Stimulated activated CD4-positive, alpha-beta T cell treated with anti-CD3 and anti-CD28 coated beads, Interleukin-1b, Interleukin-23, amount 100 ng/mL, for 24 hours (primary cell): ENCODE measurements around the gene IKBKE.
"Not testable (repeated sequence)": the region's sequence is repeated elsewhere in the genome, so short reads cannot be mapped to it uniquely, and the experiment has no call there.

Experiments
- DNase-seq, 4 experiments: peaks; one replicate each; pipeline ENCODE4 v3.0.0-alpha.2; 2020; ENCODE audit warnings: low read depth in 4 of 4, low spot score in 1 of 4

The IKBKE gene

GRCh38 chr1:206472454-206472853 lies 2.2 kb downstream of the IKBKE start:
- no peak for DNase-seq

DNA sequence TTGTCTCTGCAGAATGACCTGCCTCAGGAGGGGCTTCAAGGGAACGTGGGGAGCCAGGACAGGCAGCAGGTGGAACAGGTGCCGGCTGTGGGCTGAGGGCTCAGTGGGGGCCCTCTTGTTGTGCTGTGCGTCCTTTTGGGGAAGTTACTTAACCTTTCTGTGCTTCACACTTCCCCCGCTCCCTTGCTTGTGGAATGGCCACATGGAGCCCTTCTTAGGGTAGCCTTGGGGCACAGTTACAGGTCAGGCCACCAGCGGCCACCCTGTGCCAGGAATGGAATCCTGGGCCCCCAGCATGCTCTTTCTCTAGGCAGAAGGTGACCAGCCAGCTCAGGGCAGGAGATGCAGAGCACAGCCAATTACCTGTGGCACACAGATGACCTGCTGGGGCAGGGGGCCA lies 2.6 kb downstream of the IKBKE start:
- DNase-seq, result no peak

- DNase-seq, result no peak
These were observed 5.8 kb downstream of the IKBKE start for GRCh38 chr1:206476058-206476457.

- no peak for DNase-seq
These were observed 6.3 kb downstream of the IKBKE start for GRCh38 chr1:206476591-206476990.

DNA sequence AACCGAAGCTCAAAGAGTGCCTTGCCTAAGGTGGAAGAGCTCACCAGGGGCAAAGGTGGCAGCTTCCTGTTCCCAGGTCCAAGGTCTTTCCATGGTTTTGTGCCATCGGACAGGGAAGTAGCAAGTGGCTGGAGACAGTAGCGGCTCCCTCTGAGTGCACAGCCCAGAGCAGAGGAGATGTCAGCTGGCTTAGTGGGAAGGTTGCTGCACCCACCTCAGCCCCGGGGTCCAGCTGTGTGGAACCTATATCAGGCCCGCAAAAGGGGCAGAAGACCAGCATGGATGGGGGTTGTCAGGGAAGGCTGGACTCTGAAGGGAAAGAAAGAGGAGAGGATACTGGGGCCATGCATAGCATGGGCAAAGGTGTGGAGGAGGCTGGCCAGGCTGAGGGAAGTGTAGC lies 6.8 kb downstream of the IKBKE start:
- DNase-seq, result no peak

GRCh38 chr1:206477581-206478380 lies 7.5 kb downstream of the IKBKE start:
- no peak for DNase-seq

- DNase-seq, result no peak
These were observed 8.5 kb downstream of the IKBKE start for GRCh38 chr1:206478746-206479145.

DNA sequence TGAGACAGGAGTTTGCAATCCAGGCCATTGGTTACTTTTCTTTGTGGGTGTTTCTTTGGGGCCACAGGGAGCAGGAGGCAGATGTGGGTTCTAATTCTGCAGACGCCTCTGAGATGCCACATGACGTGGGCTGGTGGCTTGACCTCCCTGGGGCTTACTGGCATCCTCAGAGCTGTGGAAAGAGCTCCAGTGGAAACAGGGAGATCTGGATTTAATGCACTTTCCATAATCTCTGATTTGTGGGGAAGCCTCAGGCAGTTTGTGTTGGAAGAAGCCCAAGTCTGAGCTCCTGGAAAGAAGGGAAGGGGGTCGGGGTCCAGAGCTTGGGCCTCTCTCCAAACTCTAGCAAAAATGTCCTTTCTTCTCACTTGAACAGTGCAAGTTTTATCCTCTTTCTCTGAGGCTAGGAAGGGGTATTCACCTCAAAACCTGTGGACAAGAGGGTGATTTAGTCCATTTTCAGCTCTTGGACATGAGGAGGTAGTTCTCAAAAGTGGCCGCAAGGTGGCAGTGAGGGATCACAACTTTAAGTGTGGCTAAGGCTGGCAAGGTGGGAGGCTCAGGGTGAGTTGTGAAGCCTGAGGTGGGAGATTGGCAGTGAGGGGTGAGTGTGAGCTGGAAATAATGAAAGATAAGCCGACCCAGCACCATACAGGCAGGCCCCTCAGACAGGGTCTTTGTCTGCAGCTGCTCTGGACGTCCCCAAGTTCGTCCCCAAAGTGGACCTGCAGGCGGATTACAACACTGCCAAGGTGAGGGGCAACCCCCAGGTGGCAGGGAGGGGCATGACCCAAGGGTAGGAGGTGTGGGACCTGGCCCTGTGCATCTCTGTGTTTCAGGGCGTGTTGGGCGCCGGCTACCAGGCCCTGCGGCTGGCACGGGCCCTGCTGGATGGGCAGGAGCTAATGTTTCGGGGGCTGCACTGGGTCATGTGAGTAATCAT lies 9.2 kb downstream of the IKBKE start:
- DNase-seq, result peak in 2 of 4 experiments; percentile 34 to 46

DNA sequence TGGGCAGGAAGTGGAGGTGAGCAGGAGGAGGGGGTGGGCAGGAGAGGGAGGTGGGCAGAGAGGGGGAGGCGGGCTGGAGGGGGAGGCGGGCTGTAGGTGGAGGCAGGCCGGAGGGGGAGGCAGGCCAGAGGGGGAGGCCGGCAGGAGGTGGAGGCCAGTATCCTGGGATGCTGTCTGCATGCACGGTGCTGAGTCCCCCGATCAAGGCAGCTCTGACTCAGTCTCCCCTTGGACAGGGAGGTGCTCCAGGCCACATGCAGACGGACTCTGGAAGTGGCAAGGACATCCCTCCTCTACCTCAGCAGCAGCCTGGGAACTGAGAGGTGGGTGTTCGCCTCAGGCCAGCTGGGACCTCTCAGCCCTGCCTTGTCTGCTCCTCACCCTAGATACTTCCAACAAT lies 9.9 kb downstream of the IKBKE start:
- no peak for DNase-seq

DNA sequence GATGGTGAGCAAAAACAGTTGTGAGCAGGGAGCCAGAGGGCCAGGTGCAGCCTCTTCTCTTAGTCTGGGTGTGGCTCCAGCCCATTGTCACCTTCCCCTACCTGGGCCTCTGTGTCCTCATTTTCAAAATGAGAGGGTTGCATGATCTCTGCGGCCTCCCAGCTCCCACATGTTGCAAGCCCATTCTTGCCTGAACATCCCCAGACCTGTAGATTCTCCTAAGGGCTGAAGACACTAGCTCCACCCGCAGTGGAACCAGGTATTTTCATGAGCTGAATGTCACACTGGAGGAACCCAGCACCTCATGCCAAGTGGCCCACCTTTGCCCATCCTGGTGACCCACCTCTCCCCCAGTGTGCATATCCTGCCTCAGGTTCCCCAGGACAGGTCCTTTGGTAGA lies 12.3 kb downstream of the IKBKE start:
- no peak for DNase-seq

DNA sequence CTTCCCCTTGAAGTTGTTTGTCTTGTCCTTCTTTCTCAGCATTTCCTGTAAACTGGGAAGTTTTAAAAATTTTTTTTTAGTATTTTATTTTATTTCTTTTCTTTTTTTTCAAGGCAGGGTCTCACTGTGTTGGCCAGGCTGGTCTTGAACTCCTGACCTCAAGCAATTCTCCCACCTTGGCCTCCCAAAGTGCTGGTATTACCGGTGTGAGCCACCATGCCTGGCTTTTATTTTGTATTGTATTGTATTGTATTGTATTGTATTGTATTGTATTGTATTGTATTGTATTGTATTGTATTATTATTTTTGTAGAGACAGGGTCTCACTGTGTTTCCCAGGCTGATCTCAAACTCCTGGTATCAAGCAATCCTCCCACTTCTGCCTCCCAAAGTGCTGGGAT lies 13.6 kb downstream of the IKBKE start:
- not testable (repeated sequence) for DNase-seq

GRCh38 chr1:206484901-206485300 lies 14.6 kb downstream of the IKBKE start:
- no peak for DNase-seq

- DNase-seq, result no peak
These were observed 16.9 kb downstream of the IKBKE start for GRCh38 chr1:206486995-206487788.

DNA sequence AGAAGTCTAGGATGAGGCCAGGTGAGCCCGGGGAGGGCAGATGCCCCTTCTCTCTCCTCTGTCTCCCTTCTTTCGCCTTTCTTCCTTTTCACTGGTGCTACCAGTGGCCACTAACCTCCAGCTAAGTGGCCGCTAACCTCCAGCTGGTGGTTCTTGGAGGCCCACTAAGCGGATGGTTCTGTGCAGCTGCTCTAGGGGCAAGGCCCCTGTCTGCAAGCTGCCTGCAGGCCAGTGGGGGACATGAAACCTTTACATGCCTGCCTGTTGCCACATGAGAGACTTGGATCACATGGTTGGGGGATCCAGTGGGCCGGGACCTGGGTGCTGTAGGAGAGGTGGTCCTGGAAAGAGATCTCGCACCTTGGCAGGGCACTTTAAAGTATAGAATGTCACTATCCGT lies 17.7 kb downstream of the IKBKE start:
- no peak for DNase-seq

- no peak for DNase-seq
These were observed 18.2 kb downstream of the IKBKE start for GRCh38 chr1:206488466-206488865.

GRCh38 chr1:206489980-206490770 lies 19.9 kb downstream of the IKBKE start:
- DNase-seq, result peak; percentile 67 to 77 (median 72)

DNA sequence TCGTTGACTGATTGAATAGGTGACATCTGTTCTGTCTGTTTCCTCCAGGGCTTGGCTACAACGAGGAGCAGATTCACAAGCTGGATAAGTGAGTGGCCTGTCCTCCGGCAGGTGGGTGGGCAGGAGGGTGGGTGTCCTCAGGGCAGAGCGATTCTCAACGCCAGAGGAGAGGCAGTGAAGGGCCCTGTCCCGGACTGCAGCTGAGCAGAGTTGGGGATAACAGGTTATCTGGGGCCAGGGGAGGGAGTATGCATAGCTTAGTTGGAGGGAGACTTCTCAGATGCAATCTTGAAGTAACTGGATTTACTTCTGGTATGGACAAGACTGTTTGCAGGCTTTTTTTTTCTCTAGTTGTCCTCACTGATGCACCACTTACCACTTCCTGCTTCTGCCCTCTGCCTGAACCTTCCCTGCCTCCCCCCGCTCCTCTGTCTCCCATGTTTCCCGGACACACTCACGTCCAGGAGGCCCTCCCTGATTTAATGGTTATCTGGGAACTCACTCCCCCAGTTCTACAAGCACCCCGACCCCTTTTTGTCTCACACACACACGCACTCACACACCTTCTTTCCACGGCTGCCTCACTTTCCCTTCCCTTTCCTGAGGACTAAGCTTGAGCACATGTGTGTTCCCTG lies 20.6 kb downstream of the IKBKE start:
- DNase-seq, result no peak

DNA sequence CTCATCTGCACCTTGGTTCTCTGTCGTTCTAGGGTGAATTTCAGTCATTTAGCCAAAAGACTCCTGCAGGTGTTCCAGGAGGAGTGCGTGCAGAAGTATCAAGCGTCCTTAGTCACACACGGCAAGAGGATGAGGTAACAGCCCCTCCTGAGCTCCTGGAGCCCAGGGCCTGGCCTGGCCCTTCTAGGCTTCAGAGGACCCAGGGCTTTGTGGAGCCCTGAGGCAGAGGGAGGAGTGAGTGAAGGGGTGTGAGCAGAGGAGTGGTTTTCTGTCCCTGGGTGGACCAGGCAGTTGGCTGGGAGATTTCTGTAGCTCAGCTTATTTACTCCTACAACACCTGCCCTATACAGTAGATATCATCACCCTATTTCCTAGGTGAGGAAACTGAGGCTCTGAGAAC lies 21.3 kb downstream of the IKBKE start:
- DNase-seq, result no peak

DNA sequence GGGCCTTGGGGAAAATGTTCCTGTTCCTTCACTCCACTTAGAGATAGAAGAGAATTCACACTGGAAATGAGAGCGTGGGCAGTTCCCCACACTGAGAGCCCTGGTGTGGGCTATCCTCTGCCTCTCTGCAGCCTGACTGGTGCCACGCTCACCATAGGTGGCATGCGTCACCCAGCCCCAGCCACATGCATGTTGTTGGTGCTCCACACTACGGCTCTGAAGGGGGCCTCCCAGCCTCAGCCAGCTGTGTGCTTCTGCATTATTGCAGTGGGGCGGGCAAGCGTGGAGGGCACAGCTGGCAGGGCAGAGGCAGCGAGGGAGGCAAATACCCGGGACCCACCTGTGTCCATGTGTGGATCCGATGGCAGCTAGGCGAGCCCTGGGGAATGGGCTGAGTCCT lies 22.3 kb downstream of the IKBKE start:
- DNase-seq, result no peak

DNA sequence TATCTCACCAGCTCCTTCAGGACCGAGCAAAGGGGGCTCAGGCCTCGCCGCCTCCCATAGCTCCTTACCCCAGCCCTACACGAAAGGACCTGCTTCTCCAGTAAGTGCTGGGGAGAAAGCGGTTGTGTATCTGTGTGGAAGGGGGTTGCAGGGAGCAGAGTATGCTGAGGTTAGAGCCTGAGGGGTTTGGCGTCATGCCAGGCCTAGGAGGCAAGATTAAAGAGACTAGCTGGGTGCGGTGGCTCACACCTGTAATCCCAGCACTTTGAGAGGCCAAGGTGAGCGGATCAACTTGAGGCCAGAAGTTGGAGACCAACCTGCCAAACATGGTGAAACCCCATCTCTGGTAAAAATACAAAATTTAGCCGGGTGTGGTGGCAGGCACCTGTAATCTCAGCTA lies 23.0 kb downstream of the IKBKE start:
- DNase-seq, result no peak
